Hematopoietic multipotent progenitor cell treated with erythropoietin and hydrocortisone succinate and interleukin-3 and kit ligand, for 17 days (in vitro differentiated cells): ENCODE measurements around the gene PDIA5.

ENCODE experiments used
- DNase-seq: peaks from one replicate; pipeline ENCODE4 v3.0.0-alpha.2; 2015; ENCODE audit warnings: low spot score

PDIA5 gene

GRCh38 chr3:123066896-123067688, at the start of gene PDIA5:
Gene PDIA5 (plus strand): TSS chr3:123067025. CDS start chr3:123067165, 140 bp downstream.
- no peak for DNase-seq

- DNase-seq, result no peak
These were observed 48.1 kb upstream of the PDIA5 start for GRCh38 chr3:123018683-123019082.

DNA sequence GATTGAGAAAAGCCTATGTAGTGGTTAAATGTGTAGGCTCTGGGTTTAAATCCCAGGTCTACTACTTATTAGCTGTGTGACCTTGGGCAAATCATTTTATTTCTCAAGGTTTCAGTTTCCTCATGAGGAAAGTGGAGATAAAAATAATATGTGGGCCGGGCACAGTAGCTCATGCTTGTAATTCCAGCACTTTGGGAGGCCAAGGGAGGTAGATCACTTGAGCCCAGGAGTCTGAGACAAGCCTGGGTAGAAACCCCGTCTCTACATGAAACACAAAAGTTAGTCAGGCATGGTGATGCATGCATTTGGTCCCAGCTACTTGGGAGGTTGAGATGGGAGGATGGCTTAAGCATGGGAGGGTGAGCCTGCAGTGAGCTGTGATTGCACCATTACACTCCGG, 47.7 kb upstream of the PDIA5 start:
- no peak for DNase-seq

GRCh38 chr3:123019591-123019990, 47.2 kb upstream of the PDIA5 start:
- DNase-seq, result no peak

- DNase-seq, result no peak
These were observed 46.1 kb upstream of the PDIA5 start for GRCh38 chr3:123020709-123021108.

DNA sequence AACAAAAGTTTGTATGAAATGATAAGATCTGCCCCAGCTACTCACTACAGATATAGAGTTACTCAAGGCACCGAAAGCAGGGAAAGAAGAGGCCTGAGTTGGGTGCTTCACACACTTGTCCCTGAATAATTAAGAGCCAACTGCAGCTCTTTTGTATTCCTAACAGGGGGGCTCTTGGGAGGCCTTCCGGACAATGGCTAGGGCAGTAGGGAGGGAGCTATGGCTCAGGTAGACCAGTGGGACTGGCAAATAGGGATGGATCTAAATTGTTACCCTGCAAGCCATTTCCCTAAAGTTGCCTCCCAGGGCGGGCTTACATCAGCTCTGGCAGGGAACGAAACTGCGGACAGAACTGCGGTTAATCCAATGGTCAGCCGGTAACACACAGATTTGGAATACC, 45.4 kb upstream of the PDIA5 start:
- no peak for DNase-seq

GRCh38 chr3:123021996-123022510, 44.8 kb upstream of the PDIA5 start:
- no peak for DNase-seq

DNA sequence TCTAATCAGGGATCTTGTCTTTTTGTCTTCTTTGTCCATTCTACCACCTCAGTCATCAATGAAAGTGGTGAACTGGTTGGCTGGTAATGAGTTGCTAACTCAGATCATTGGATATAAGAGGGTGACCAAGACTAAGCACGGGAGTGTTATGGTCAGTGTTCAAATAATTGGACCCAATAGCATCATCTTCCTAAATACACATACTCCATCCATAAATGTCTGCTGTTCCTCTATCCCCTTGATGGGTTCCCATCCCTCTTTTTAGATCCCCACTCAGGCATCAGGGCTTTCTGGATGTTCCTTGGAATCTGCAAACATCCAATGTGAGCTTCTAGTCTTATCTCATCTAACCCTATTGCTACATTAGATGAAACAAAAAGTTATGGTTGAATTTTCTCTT, 42.8 kb upstream of the PDIA5 start:
- DNase-seq, result no peak

GRCh38 chr3:123025642-123026521, 40.9 kb upstream of the PDIA5 start:
- DNase-seq, result no peak

DNA sequence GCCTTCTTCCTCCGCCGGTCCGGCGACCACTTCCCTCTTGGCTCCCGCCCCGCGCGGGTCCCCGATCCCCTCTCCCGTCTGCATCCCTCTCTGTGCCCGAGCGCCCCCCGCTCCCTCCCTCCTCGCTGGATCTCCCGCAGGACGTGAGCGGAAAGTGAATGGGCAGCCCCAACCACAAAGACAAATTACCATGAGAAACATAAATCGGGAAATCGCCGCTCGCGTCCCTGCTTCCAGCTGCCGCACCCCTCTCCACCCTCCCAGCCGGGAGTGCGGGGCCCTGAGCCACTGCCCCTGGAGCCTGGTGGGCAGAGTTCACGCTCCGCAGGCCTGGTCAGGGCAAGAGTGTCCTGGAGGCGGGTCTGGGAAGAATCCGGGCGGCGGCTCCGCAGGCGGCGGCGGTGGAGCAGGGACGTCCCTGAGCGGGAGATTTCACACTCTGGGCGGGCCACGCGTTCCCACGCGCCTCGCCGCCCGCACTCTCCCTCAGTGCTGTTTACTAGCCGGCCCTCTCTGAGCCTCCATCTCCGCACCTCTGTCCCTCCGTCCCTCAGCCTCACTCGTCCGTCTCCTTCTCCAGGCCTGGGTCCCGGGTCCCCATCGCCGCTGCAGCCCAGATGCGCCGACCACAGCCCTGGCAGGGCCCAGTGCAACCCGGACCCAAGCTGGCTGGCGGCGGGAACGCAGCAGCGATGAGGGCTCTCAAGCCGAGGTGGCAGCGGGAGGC, 40.1 kb upstream of the PDIA5 start:
- no peak for DNase-seq

DNA sequence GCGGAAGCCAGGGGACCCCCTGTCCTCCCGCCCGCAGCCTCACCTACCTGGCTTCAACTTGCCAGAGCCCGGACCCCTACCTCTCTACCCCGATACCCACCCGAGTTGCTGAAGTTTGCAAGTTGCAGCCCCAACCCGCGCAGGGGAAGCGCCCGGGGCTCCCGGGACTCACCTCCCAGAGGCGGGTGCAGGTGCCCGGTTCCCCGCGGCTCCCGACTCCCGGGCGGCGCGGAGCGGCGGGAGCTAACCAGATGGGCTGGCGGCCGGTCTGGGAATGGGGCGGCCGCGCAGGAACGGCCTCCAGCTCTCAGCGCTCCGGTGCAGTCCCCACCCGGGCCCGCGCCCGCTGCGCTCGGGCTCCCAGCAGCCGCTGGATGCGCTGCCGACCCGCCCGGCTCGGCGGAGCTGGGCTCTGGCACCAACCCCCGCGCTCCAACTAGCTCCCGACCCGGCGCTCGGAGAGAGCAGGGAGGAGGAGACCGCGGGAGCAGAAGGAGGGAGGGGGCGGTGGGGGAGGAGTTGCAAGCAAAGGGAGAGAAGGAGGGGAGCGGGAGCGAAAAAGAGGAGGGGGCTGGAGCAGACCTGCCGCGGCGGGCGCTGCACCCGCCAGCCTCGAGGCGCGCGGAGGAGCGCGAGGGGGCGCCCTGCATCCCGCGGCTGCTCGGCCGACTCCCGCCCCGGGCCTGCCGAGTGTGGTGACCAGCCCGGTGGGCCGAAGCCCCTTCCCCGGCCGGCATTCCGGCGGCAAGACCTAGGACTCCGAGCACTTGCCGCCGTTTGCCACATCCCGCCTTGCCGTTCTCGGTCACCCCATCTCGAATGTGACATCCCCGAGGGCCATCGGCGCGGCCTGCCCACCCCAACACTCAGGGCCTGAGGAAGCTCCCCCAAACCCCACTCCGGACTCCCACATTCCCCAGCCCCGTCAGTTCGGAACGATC, 39.3 kb upstream of the PDIA5 start, which contains the start of gene SEMA5B:
Gene SEMA5B (minus strand): TSS at position 472 of the 941 bp plus-strand sequence. CDS start 66,500 bp downstream, outside the sequence.
- DNase-seq, result no peak

GRCh38 chr3:123028233-123028828, 38.5 kb upstream of the PDIA5 start:
- no peak for DNase-seq

DNA sequence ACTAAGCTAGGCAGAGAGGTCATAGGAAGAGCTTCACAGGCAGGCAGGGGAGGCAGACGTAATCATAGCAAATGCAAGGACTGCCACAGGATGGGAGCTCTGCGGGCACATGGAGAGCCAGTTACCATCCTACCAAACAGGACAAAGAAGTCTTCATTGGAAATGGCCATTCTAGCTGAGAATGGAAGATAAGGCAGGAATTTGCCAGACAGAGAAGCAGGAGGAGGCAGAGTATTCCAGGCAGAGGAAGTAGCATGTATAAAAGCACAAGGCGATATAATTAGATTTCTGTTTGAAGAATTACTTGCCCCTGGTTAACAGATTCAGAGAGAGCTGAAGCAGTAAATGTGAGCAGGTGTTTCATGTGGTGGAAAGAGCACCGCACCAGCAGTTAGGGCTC, 35.8 kb upstream of the PDIA5 start:
- DNase-seq, result no peak

- DNase-seq, result no peak
These were observed 34.8 kb upstream of the PDIA5 start for GRCh38 chr3:123032057-123032456.

DNA sequence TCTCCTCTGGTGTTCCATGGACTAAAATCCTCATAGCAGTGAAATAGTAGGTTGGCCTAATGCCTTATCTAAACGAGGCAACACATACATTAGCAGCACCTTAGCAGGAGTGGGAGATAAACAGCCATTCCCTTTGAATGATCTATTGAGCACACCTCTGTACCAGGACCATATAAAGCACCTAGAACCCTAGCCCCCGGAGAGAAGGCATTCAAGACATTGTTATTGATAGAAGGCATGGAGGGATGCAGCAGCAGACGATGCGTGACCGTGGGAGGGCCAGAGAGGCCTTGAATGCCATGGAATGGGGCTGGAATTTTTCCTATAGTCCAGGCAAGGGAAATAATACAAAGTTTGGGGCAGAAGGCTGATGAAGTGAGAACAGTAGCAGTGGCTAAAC, 32.7 kb upstream of the PDIA5 start:
- DNase-seq, result no peak

DNA sequence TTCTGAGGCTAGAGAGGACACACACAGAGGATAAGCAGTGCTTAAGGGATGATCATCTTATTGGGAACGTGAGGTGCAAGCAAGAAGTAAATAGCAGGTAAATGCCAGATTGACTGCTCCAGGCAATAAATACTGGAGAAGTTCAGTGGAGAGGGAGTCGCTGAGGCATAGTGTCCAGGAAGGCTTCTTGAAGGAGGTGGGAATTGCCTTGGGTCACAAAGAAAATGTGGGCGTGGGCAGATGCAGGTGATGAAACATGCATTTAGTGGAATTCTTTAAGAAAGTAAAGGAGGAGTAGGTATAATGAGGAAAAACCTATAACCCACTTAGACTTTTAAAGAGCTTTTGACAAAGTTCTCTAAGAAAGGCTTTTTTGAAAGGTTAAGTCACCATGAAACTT, 31.8 kb upstream of the PDIA5 start:
- no peak for DNase-seq

DNA sequence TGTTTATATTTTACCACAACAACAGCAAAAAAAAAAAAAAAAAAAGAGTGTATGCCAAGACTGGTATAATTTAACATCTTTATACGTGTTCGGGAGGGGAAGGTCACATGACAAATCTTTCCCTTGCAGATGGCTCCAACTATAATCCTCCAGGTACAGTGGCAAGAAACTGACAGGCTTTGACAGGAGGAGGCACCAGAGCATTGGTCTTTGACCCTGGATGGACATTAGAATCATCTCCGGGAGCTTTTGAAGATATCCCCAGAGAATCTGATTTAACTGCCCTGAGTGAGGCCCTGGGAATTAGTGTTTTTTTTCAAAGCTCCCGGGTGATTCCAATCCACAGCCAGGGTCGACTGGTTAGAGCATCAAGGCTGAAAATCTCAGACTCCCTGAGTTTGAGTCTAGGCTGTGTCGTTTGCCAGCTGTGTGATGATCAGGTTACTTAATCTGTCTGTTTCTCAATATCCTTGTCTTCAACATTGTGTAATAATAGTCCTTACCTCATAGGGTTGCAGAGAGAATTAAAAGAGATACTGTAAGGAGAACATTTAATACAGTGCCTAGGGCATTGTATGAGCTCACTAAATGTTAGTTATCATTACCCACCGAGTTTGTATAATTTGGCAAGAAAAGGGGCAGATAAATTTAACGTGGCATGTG, 30.3 kb upstream of the PDIA5 start:
- DNase-seq, result no peak

- DNase-seq, result no peak
These were observed 29.8 kb upstream of the PDIA5 start for GRCh38 chr3:123037015-123037375.

DNA sequence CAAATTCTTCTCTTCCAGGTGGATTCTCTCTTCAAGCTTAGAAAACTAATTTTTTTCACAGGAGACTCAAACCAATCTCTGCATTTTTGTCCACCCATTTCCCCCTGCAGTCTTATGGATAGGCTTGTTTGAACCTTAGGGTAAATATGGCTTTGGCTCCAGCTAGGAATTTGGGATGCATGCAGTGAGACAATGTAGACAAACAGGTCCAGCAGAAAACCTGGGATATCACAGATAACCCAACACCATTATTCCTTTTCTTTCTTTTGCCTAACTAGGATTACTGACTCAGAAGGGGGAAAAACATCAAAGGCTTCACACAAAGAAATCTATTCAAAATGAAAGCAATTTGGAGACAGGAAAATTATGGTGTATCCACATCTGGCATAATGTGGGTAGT, 28.1 kb upstream of the PDIA5 start:
- DNase-seq, result no peak

DNA sequence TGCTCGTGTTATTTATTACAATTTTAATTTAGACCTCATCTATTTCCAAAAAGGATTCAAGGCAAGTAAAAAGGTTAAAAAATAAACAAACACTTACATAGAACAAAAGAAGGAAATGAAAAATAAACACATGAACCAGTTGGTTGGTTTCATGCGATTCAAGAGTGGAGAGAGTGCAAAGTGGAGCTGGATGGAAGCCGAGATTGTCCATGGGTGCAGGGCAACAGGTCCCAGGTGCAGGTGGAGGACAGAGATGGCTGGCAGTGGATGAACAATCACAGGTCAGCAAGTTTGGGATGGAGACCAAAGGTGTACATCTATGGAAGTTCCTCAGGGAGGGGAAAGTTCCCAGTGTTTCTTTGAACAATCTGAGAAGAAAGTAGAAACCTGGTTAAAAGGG, 27.6 kb upstream of the PDIA5 start:
- no peak for DNase-seq
